HUES48 (cell line): Measurements from ENCODE around the gene PKD1.
"Not testable (repeated sequence)": the region's sequence is repeated elsewhere in the genome, so short reads cannot be mapped to it uniquely, and the experiment has no call there.

ENCODE experiments used
- H3K27ac ChIP-seq: one replicate; pipeline ENCODE4 v1.7.0; 2013; ENCODE audit warnings: low read depth, low read length, inconsistent platforms
- H3K27me3 ChIP-seq: 2 replicates; pipeline ENCODE4 v1.6.1; 2013; ENCODE audit warnings: mild to moderate bottlenecking, low read length; ENCODE audit not compliant: control insufficient read depth, insufficient read depth
- H3K36me3 ChIP-seq: 2 replicates; pipeline ENCODE4 v1.6.1; 2013; ENCODE audit warnings: low read length; ENCODE audit not compliant: control insufficient read depth, insufficient read depth
- H3K4me1 ChIP-seq: 2 replicates; pipeline ENCODE4 v1.6.1; 2013; ENCODE audit warnings: mild to moderate bottlenecking, low read length; ENCODE audit not compliant: control insufficient read depth, insufficient read depth
- H3K4me3 ChIP-seq: 2 replicates; pipeline ENCODE4 v1.5.1; 2013; ENCODE audit warnings: mild to moderate bottlenecking, low read depth, low read length
- H3K9ac ChIP-seq: 2 replicates; pipeline ENCODE4 v1.6.1; 2013; ENCODE audit warnings: mild to moderate bottlenecking, low read depth, low read length, moderate library complexity
- H3K9me3 ChIP-seq: 2 replicates; pipeline ENCODE4 v1.6.1; 2013; ENCODE audit warnings: low read length; ENCODE audit not compliant: control insufficient read depth, insufficient read depth

PKD1 gene

DNA sequence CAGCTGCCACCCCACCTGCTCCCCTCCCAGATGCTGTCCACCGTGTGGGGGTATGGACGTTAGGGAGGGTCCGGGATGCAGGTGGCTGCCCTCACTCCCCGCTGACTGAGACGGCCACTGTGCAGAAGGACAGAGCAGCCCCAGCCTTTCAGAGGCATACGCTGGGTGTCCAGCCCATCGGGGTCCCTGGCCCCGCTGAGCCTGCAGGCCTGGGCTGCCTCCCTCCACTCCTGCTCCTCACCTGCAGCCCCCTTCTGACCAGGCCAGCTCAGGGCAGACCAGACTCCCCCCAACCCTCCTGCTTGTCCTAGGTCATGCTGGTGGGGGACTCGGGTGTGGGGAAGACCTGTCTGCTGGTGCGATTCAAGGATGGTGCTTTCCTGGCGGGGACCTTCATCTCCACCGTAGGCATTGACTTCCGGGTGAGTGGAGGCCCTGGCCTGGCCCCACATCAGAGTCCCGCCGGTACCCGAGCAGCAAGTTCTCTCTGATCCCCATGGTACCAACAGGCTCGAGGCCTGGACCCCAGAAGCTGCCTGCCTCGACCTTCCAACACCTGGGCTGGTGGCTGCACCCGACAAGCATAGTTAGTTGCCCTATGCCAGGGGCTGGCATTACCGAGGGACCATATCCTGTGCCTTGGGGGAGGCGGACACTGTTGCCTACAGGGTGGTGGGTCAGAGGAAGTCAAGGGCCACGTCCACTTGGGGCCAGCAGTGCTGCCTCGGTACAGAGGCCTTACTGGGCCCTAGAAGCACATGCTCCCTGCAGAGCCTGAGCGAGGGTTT, 14.1 kb upstream of the PKD1 start:
- H3K4me1 ChIP-seq = peaks cover 21% of the 10 kb centered on the region

GRCh38 chr16:2148714-2149629, 13.3 kb upstream of the PKD1 start:
- Histone ChIP-seq H3K9me3 (no peaks in the 10 kb centered on the region), H3K9ac (peak overlapping the region; percentile 27), H3K27me3 (no peaks in the 10 kb centered on the region), H3K4me1 (peaks cover 21% of the 10 kb centered on the region), H3K4me3 (peak overlapping the region; percentile 68), H3K27ac (peak overlapping the region; percentile 35), H3K36me3 (peaks cover 24% of the 10 kb centered on the region)

More for the DNA sequence above, 14.1 kb upstream of the PKD1 start:
- H3K9ac ChIP-seq = peak overlapping the region; percentile 27
- no peaks in the 10 kb centered on the region for H3K27me3 ChIP-seq
- H3K9me3 ChIP-seq = no peaks in the 10 kb centered on the region
- H3K36me3 ChIP-seq = peaks cover 32% of the 10 kb centered on the region
- H3K27ac ChIP-seq = peak overlapping the region; percentile 97
- peak overlapping the region; percentile 68 for H3K4me3 ChIP-seq

- H3K9me3 ChIP-seq = no peaks in the 10 kb centered on the region
- H3K27me3 ChIP-seq = no peaks in the 10 kb centered on the region; the same call in 1 of the 2 replicates
- H3K4me3 ChIP-seq = peak within 1 kb of the TSS; percentile 68
- peaks cover 15% of the 10 kb centered on the region for H3K36me3 ChIP-seq
- peak within 1 kb of the TSS; percentile 27 for H3K9ac ChIP-seq
- H3K4me1 ChIP-seq = peaks cover 21% of the 10 kb centered on the region
- H3K27ac ChIP-seq = peak within 1 kb of the TSS; percentile 69
Observed at GRCh38 chr16:2147981-2148671, 12.4 kb upstream of the PKD1 start, which contains the start of gene RAB26. Gene RAB26, plus strand, starts transcription at chr16:2148625. Its CDS starts 159 bp downstream, at chr16:2148784.

DNA sequence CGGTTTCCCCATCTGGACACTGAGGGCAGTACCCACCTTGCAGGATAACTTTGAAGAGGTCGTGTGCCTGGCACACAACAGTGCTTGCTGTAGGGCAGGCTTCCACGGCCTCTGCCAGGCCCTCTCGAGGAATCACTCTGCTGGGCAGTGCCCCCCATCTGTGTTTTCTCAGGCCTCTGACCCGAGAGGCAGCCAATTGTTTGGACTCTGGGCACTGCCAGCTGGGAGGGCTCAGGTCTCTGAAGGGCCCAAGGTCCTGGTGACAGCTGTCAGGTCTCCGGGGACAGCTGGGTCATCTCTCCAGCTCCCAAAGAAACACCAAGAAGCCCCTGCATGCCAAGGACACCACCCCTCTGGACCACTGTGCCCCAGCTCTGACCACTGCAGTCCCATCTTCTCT, 11.7 kb upstream of the PKD1 start:
- no peaks in the 10 kb centered on the region for H3K9me3 ChIP-seq
- no peak overlapping the region for H3K4me3 ChIP-seq
- H3K36me3 ChIP-seq = peaks cover 8% of the 10 kb centered on the region
- H3K27me3 ChIP-seq = no peaks in the 10 kb centered on the region; the same call in 1 of the 2 replicates
- H3K9ac ChIP-seq = no peak overlapping the region
- H3K4me1 ChIP-seq = peaks cover 21% of the 10 kb centered on the region
- no peak overlapping the region for H3K27ac ChIP-seq

DNA sequence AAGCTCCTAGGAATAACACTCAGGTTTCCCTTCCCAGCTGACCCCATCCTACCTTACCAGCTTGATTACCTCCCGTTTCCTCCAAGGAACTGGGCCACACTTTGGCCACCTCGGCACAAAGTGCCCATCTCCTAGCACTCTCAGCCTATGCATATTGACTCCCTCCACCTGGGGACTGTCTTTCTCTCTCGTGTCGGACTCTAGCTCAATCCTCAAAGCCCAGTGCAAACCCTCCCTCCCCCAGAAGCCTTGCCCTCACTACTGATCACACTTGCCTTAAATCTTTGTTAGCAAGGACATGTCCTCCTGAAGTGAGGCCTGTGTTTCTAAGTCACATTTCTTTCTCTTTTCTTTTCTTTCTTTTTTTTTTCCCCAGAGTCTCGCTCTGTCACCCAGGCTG, 10.1 kb upstream of the PKD1 start:
- no peak overlapping the region for H3K4me3 ChIP-seq
- H3K36me3 ChIP-seq = no peaks in the 10 kb centered on the region
- H3K27me3 ChIP-seq = no peaks in the 10 kb centered on the region; the same call in 1 of the 2 replicates
- peaks cover 15% of the 10 kb centered on the region; the same call in 1 of the 2 replicates for H3K4me1 ChIP-seq
- no peak overlapping the region for H3K27ac ChIP-seq
- H3K9ac ChIP-seq = no peak overlapping the region
- H3K9me3 ChIP-seq = no peaks in the 10 kb centered on the region

GRCh38 chr16:2143878-2144485, 8.3 kb upstream of the PKD1 start:
- no peaks in the 10 kb centered on the region for H3K9me3 ChIP-seq
- no peak overlapping the region for H3K9ac ChIP-seq
- no peak overlapping the region for H3K27ac ChIP-seq
- H3K4me1 ChIP-seq = no peaks in the 10 kb centered on the region
- H3K27me3 ChIP-seq = no peaks in the 10 kb centered on the region; the same call in 1 of the 2 replicates
- no peaks in the 10 kb centered on the region for H3K36me3 ChIP-seq
- H3K4me3 ChIP-seq = no peak overlapping the region

- H3K4me3 ChIP-seq = no peak overlapping the region
- H3K27me3 ChIP-seq = no peaks in the 10 kb centered on the region; the same call in 1 of the 2 replicates
- no peaks in the 10 kb centered on the region for H3K9me3 ChIP-seq
- no peaks in the 10 kb centered on the region for H3K36me3 ChIP-seq
- no peak overlapping the region for H3K27ac ChIP-seq
- no peak overlapping the region for H3K9ac ChIP-seq
- H3K4me1 ChIP-seq = no peaks in the 10 kb centered on the region
Observed at GRCh38 chr16:2142942-2143877, 7.5 kb upstream of the PKD1 start.

GRCh38 chr16:2135071-2135470, 627 bp downstream of the PKD1 start:
- H3K4me1 ChIP-seq, H3K9ac ChIP-seq, H3K36me3 ChIP-seq, H3K9me3 ChIP-seq, H3K27me3 ChIP-seq, H3K27ac ChIP-seq: not testable (repeated sequence)
- peak overlapping the region; percentile 52; the same call in 1 of the 2 replicates for H3K4me3 ChIP-seq

GRCh38 chr16:2133797-2134196, 1.9 kb downstream of the PKD1 start:
- not testable (repeated sequence) for H3K9me3 ChIP-seq, H3K4me1 ChIP-seq, H3K4me3 ChIP-seq, H3K27ac ChIP-seq, H3K36me3 ChIP-seq, H3K9ac ChIP-seq, H3K27me3 ChIP-seq
